Naive thymus-derived CD4-positive, alpha-beta T cell (primary cell): ENCODE data around the gene ZNF629. TPM values are rescaled to one million over a fixed set of nuclear protein-coding genes. Genes with fewer than 3 reads are reported as not detected.

ENCODE experiments used
- ATAC-seq: fragments of 150-1000 bp; cut with Tn5 transposase; 2 replicates; pipeline ENCODE4 v1.10.0; 2021; ENCODE audit warnings: mild to moderate bottlenecking, moderate library complexity
- CTCF ChIA-PET: fragments of 350-600 bp; sonication (Branson Sonifier 250); formaldehyde crosslinking; loops from one replicate; lab custom pipeline; 2021; ENCODE audit warnings: antibody characterized with exemption; lab: Charles Lee
- POLR2A ChIA-PET: fragments of 350-600 bp; sonication (Branson Sonifier 250); formaldehyde crosslinking; loops from one replicate; lab custom pipeline; 2021; ENCODE audit warnings: antibody characterized with exemption, inconsistent platforms; lab: Charles Lee
- DNase-seq, 9 donors: peaks; one replicate each; pipeline versions ENCODE4 v3.0.0 to v3.0.0-alpha.2; 2020 to 2022; ENCODE audit warnings: mixed read lengths in 1 of 9
- H3K27ac ChIP-seq: one replicate; pipeline ENCODE4 v1.7.0; 2013; ENCODE audit warnings: mild to moderate bottlenecking, low read depth, low read length, moderate library complexity
- H3K27me3 ChIP-seq, 2 donors: one replicate each; pipeline ENCODE4 v1.7.0; 2013; ENCODE audit warnings: low read length in 2 of 2, mild to moderate bottlenecking in 2 of 2, moderate library complexity in 2 of 2; ENCODE audit not compliant: control insufficient read depth in 2 of 2, insufficient read depth in 2 of 2
- H3K36me3 ChIP-seq, 3 experiments: 1 replicate in 2 of 3; 2 replicates in 1 of 3; pipeline ENCODE4 v1.7.0; 2013; ENCODE audit warnings: low read length in 3 of 3, mild to moderate bottlenecking in 3 of 3, moderate library complexity in 1 of 3; ENCODE audit not compliant: insufficient read depth in 3 of 3, control insufficient read depth in 2 of 3
- H3K4me1 ChIP-seq, 2 donors: one replicate each; pipeline ENCODE4 v1.7.0; 2013; ENCODE audit warnings: low read length in 2 of 2, mild to moderate bottlenecking in 2 of 2, moderate library complexity in 1 of 2; ENCODE audit not compliant: control insufficient read depth in 2 of 2, insufficient read depth in 2 of 2
- H3K4me3 ChIP-seq: 2 replicates; pipeline ENCODE4 v1.7.0; 2013; ENCODE audit warnings: mild to moderate bottlenecking, low read length
- H3K9me3 ChIP-seq, 3 experiments: 1 replicate in 2 of 3; 2 replicates in 1 of 3; pipeline ENCODE4 v1.7.0; 2013; ENCODE audit warnings: low read length in 3 of 3; ENCODE audit not compliant: control insufficient read depth in 2 of 3
- H3K27ac Mint-ChIP-seq, 9 donors: one replicate each; pipeline ENCODE4 v1.8.0; 2020 to 2022; ENCODE audit warnings: mixed read lengths in 9 of 9, mild to moderate bottlenecking in 8 of 9, moderate library complexity in 5 of 9, inconsistent platforms in 2 of 9
- H3K27me3 Mint-ChIP-seq, 5 donors: one replicate each; pipeline ENCODE4 v1.8.0; 2021 to 2022; ENCODE audit warnings: mixed read lengths in 5 of 5, mild to moderate bottlenecking in 1 of 5
- H3K36me3 Mint-ChIP-seq, 5 donors: one replicate each; pipeline ENCODE4 v1.8.0; 2020 to 2022; ENCODE audit warnings: mixed read lengths in 5 of 5, mild to moderate bottlenecking in 3 of 5, inconsistent platforms in 1 of 5
- H3K4me1 Mint-ChIP-seq, 7 donors: one replicate each; pipeline ENCODE4 v1.8.0; 2020 to 2022; ENCODE audit warnings: mixed read lengths in 7 of 7, mild to moderate bottlenecking in 3 of 7, inconsistent platforms in 1 of 7
- H3K4me3 Mint-ChIP-seq, 10 donors: one replicate each; pipeline ENCODE4 v1.8.0; 2020 to 2022; ENCODE audit warnings: mild to moderate bottlenecking in 10 of 10, mixed read lengths in 10 of 10, moderate library complexity in 6 of 10, inconsistent platforms in 2 of 10
- H3K9me3 Mint-ChIP-seq, 11 donors: one replicate each; pipeline ENCODE4 v1.8.0; 2020 to 2022; ENCODE audit warnings: mixed read lengths in 11 of 11, mild to moderate bottlenecking in 4 of 11, inconsistent platforms in 1 of 11, moderate library complexity in 1 of 11
- intact Hi-C, 2 donors: fragments of 100-400 bp; cut with micrococcal nuclease; formaldehyde crosslinking; loops; one replicate each; pipeline ENCODE4 v1.15.1; 2023
- polyA plus RNA-seq, 2 donors: library from polyadenylated mRNA; unstranded; fragments of 300-500 nt; fragmentation: Illumina TruSeq; gene quantifications; one replicate each; pipeline ENCODE4 v1.2.3, GENCODE V29; 2021
- total RNA-seq, 6 experiments: library from RNA in 5 of 6; stranded (reverse) in 5 of 6; gene quantifications; 1 replicate in 5 of 6; 2 replicates in 1 of 6; pipeline ENCODE4 v1.2.3 and lab custom pipeline; 2021 to 2026

ZNF629 gene
- total and polyA plus RNA-seq, 7 experiments from 2014 or later: 0.66 to 11.1 (median 3.1) TPM

DNA sequence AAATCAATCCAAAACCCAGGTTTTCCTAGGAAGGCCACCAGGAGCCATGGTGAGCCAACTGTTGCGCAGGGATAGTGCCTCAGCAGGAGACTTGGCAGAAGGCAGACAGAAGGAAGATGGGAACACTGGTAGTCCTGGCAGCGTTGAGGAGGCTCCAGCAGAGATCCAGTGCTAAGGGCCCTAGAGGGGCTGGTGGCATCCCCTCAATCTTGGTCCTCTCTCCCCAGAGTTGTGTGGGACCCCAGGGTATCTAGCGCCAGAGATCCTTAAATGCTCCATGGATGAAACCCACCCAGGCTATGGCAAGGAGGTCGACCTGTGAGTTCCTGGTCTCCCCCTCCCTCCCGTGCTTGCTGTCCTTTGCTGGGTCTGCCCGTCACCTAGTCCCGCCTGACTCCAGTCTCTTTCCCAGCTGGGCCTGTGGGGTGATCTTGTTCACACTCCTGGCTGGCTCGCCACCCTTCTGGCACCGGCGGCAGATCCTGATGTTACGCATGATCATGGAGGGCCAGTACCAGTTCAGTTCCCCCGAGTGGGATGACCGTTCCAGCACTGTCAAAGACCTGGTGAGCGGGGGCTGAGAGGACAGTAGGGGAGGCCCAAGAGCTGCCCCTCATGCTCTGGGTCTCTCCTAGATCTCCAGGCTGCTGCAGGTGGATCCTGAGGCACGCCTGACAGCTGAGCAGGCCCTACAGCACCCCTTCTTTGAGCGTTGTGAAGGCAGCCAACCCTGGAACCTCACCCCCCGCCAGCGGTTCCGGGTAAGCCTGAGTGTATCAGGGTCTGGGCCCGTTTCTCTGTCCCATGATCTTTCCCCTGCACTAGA, 30.8 kb downstream of the ZNF629 start:
- no peaks in the 10 kb centered on the region for H3K9me3 ChIP-seq
- DNase-seq: no peak
- peaks cover 0 to 47% (median 6%) of the 10 kb centered on the region in 3 experiments for H3K36me3 ChIP-seq
- POLR2A ChIA-PET: no interaction called here
- no peak overlapping the region for H3K27ac ChIP-seq
- CTCF ChIA-PET: no interaction called here
- Mint-ChIP-seq H3K27me3 (no peaks in the 10 kb centered on the region), H3K4me3 (no peak overlapping the region), H3K36me3 (peaks cover 5 to 18% (median 8%) of the 10 kb centered on the region in 5 donors), H3K9me3 (no peaks in the 10 kb centered on the region), H3K27ac (peak overlapping the region in 1 of 9 donors; percentile 79), H3K4me1 (peaks cover 5 to 28% (median 10%) of the 10 kb centered on the region in 7 donors)
- peaks cover 5 to 6% of the 10 kb centered on the region in 2 donors for H3K4me1 ChIP-seq
- H3K27me3 ChIP-seq: no peaks in the 10 kb centered on the region
- ATAC-seq: no peak
- intact Hi-C loops: no loop called here
- no peak overlapping the region for H3K4me3 ChIP-seq

- ChIA-PET CTCF (no interaction called here), POLR2A (interaction anchor here (0.8 to 1.3 kb wide), 2 partner anchors 14 to 135 kb away, joined by 3 to 4 read pairs; no protein-coding TSS in a partner anchor)
- H3K27me3 Mint-ChIP-seq: no peaks in the 10 kb centered on the region
- no peak overlapping the region for H3K4me3 Mint-ChIP-seq
- intact Hi-C loops: no loop called here
- H3K9me3 Mint-ChIP-seq: no peaks in the 10 kb centered on the region
- DNase-seq: no peak
- peaks cover 13 to 21% (median 16%) of the 10 kb centered on the region in 7 donors for H3K4me1 Mint-ChIP-seq
- H3K27me3 ChIP-seq: no peaks in the 10 kb centered on the region
- H3K36me3 Mint-ChIP-seq: peaks cover 5 to 23% (median 10%) of the 10 kb centered on the region in 5 donors
- H3K4me3 ChIP-seq: no peak overlapping the region
- H3K27ac ChIP-seq: no peak overlapping the region
- no peak for ATAC-seq
- H3K9me3 ChIP-seq: no peaks in the 10 kb centered on the region
- H3K36me3 ChIP-seq: peaks cover 0 to 51% (median 6%) of the 10 kb centered on the region in 3 experiments
- peaks cover 0 to 4% of the 10 kb centered on the region in 2 donors for H3K4me1 ChIP-seq
- H3K27ac Mint-ChIP-seq: no peak overlapping the region
Measured at GRCh38 chr16:30753596-30753995, 33.4 kb downstream of the ZNF629 start.

GRCh38 chr16:30750876-30751465, 36.0 kb downstream of the ZNF629 start:
- CTCF ChIA-PET: interaction anchor here (0.6 kb wide), 1 partner anchor 44 kb away, joined by 4 read pairs; no protein-coding TSS in a partner anchor

DNA sequence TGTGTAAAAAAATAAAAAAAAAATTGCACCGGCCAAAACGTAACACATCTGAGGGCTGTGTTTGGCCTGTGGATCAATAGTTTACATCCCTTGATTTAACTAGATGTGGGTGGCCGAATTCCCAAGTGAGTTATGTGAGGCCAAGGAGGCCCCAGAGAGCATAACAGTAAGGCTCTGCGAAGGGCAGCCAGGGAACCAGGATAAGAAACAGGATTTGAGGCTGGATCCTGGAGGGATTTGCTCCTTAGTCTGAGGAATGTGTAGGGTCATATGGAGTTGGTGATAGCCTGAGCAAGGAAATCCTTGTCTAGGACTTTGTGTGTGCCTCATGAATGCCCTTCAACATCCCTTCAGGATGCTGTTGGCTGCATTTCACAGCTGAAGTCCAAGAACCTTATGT, 36.8 kb downstream of the ZNF629 start:
- intact Hi-C loops: no loop called here
- no peaks in the 10 kb centered on the region for H3K27me3 ChIP-seq
- peaks cover 4 to 6% of the 10 kb centered on the region in 2 donors for H3K4me1 ChIP-seq
- peaks cover 0 to 27% (median 6%) of the 10 kb centered on the region in 3 experiments for H3K36me3 ChIP-seq
- ChIA-PET CTCF (no interaction called here), POLR2A (interaction anchor here (1.0 to 4.4 kb wide), 2 partner anchors 9 to 14 kb away, joined by 3 to 17 read pairs; no protein-coding TSS in a partner anchor)
- H3K9me3 Mint-ChIP-seq: peaks cover 0 to 3% (median 0%) of the 10 kb centered on the region in 11 donors
- H3K4me1 Mint-ChIP-seq: peaks cover 18 to 29% (median 26%) of the 10 kb centered on the region in 7 donors
- H3K4me3 ChIP-seq: no peak overlapping the region
- DNase-seq: no peak
- no peak for ATAC-seq
- H3K4me3 Mint-ChIP-seq: peak overlapping the region in 8 of 10 donors; percentile 35 to 96 (median 88)
- H3K36me3 Mint-ChIP-seq: peaks cover 5 to 21% (median 11%) of the 10 kb centered on the region in 5 donors
- H3K9me3 ChIP-seq: no peaks in the 10 kb centered on the region
- no peaks in the 10 kb centered on the region for H3K27me3 Mint-ChIP-seq
- no peak overlapping the region for H3K27ac ChIP-seq
- peak overlapping the region in 2 of 9 donors; percentile 16 to 82 for H3K27ac Mint-ChIP-seq

More at GRCh38 chr16:30750876-30751465, 36.0 kb downstream of the ZNF629 start:
- Histone ChIP-seq H3K36me3 (peaks cover 0 to 34% (median 6%) of the 10 kb centered on the region in 3 experiments), H3K27me3 (no peaks in the 10 kb centered on the region), H3K27ac (no peak overlapping the region), H3K4me3 (no peak overlapping the region), H3K9me3 (no peaks in the 10 kb centered on the region), H3K4me1 (peaks cover 4 to 6% of the 10 kb centered on the region in 2 donors)
- no peak for DNase-seq
- Mint-ChIP-seq H3K27ac (peak overlapping the region in 2 of 9 donors; percentile 19 to 24), H3K4me1 (peaks cover 18 to 29% (median 25%) of the 10 kb centered on the region in 7 donors), H3K36me3 (peaks cover 5 to 23% (median 10%) of the 10 kb centered on the region in 5 donors), H3K27me3 (no peaks in the 10 kb centered on the region), H3K9me3 (peaks cover 0 to 3% (median 0%) of the 10 kb centered on the region in 11 donors), H3K4me3 (peak overlapping the region in 8 of 10 donors; percentile 9 to 59 (median 34))
- intact Hi-C loops: no loop called here
- POLR2A ChIA-PET: interaction anchor here (4.4 kb wide), 1 partner anchor 8 kb away, joined by 17 read pairs; no protein-coding TSS in a partner anchor
- ATAC-seq: no peak

GRCh38 chr16:30748634-30749445, 38.2 kb downstream of the ZNF629 start:
- Histone ChIP-seq H3K27ac (peak overlapping the region; percentile 75), H3K27me3 (no peaks in the 10 kb centered on the region), H3K9me3 (no peaks in the 10 kb centered on the region), H3K4me1 (peaks cover 4 to 6% of the 10 kb centered on the region in 2 donors), H3K4me3 (peak overlapping the region; percentile 51), H3K36me3 (peaks cover 0 to 24% (median 5%) of the 10 kb centered on the region in 3 experiments)
- ChIA-PET POLR2A (interaction anchor here (0.6 to 4.4 kb wide), 17 partner anchors 11 to 414 kb away, joined by 3 to 18 read pairs (median 5); partner anchors contain the start of gene CFAP119), CTCF (interaction anchor here (1.5 kb wide), 1 partner anchor 66 kb away, joined by 4 read pairs; no protein-coding TSS in a partner anchor)
- peak overlapping the region; percentile 78 to 98 (median 90) for H3K4me3 Mint-ChIP-seq
- no peaks in the 10 kb centered on the region for H3K27me3 Mint-ChIP-seq
- peaks cover 0 to 3% (median 0%) of the 10 kb centered on the region in 11 donors for H3K9me3 Mint-ChIP-seq
- peak overlapping the region in 8 of 9 donors; percentile 75 to 95 (median 88) for H3K27ac Mint-ChIP-seq
- ATAC-seq (peak; percentile 15), DNase-seq (peak in 1 of 9 donors; percentile 5)
- H3K36me3 Mint-ChIP-seq: peaks cover 5 to 19% (median 12%) of the 10 kb centered on the region in 5 donors
- intact Hi-C loops: loop anchor here (1.0 to 2.0 kb wide), 9 partner anchors 13 to 710 kb away; partner anchors contain the start of genes CFAP119 (in 2 of the 2), FBRS (in 2 of the 2), RNF40 (in 2 of the 2) and ARMC5 (in 1 of the 2)
- H3K4me1 Mint-ChIP-seq: peaks cover 16 to 29% (median 27%) of the 10 kb centered on the region in 7 donors
